SK-N-SH (cell line): ENCODE data around the gene S100A5.

Experiments used
- EZH2phosphoT487 ChIP-seq: fragments of 200-600 bp; sonication (generic); IDR thresholded peaks from 2 replicates; pipeline ENCODE4 v1.6.1; 2017; ENCODE audit warnings: low read depth, mixed run types, mild to moderate bottlenecking, antibody characterized with exemption, moderate library complexity, borderline replicate concordance
- TF ChIP-seq, protein P1 (sequence below): fragments of 200-600 bp; sonication (generic); IDR thresholded peaks from 2 replicates; pipeline ENCODE4 v1.6.1; 2017; ENCODE audit warnings: antibody characterized with exemption, mild to moderate bottlenecking, moderate library complexity

DNA sequence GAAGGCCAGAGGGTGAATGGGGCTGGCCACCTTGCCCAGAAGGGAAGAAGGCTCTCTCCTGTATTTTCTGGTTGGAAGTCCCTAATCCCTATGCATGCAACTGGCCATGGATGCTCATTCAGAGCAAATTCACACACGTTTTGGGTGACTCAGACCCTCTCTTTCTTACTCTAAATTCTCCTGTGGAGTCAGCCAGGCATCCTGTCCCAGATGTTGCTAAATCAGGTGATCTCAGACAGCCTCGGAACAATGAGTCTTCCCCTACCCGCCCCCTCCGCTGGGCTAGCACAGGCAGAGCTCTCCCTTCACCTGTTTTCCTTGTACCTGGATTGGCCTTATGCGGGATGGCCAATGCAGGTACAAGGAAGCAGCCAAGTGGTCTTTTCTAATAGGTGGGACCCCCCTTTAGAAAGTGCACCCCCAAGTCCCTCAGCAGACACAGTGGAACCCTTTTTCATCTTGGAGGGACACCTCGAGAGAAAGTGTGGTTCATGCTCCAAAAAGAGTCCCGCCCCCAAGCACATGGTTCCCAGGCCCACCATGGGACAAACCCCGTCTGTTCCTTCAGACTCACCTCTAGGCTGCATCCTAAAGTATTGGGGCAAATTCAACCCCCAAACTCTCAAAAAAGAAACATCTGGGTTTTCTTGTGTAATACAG is 13.6 kb downstream of the S100A5 start:
- no peak for TF ChIP-seq EZH2phosphoT487
- TF ChIP-seq, protein P1, sequence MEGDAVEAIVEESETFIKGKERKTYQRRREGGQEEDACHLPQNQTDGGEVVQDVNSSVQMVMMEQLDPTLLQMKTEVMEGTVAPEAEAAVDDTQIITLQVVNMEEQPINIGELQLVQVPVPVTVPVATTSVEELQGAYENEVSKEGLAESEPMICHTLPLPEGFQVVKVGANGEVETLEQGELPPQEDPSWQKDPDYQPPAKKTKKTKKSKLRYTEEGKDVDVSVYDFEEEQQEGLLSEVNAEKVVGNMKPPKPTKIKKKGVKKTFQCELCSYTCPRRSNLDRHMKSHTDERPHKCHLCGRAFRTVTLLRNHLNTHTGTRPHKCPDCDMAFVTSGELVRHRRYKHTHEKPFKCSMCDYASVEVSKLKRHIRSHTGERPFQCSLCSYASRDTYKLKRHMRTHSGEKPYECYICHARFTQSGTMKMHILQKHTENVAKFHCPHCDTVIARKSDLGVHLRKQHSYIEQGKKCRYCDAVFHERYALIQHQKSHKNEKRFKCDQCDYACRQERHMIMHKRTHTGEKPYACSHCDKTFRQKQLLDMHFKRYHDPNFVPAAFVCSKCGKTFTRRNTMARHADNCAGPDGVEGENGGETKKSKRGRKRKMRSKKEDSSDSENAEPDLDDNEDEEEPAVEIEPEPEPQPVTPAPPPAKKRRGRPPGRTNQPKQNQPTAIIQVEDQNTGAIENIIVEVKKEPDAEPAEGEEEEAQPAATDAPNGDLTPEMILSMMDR = no peak
